Erythroblast (primary cell): ENCODE measurements around the gene MMAB.
A peak's percentile ranks its signal among the peaks of the same experiment; 100 is the strongest.
"Not testable (repeated sequence)": the region's sequence is repeated elsewhere in the genome, so short reads cannot be mapped to it uniquely, and the experiment has no call there.

Experiments
- DNase-seq, 2 experiments: peaks; one replicate each; lab custom pipeline; 2025; lab: John Stamatoyannopoulos, UW
- GATA1 ChIP-seq: IDR thresholded peaks from 2 replicates; pipeline ENCODE4 v1.6.1; 2011; ENCODE audit warnings: low read depth, mild to moderate bottlenecking, control low read depth, low read length, moderate library complexity
- POLR2A ChIP-seq: IDR thresholded peaks from 2 replicates; pipeline ENCODE4 v1.6.1; 2011; ENCODE audit warnings: mild to moderate bottlenecking, low read length

MMAB gene

GRCh38 chr12:109608793-109609192, 35.5 kb upstream of the MMAB start:
- TF ChIP-seq GATA1 (no peak), POLR2A (no peak)
- no peak for DNase-seq

- DNase-seq: no peak
- no peak for TF ChIP-seq POLR2A
- no peak for TF ChIP-seq GATA1
These were observed 35.0 kb upstream of the MMAB start for GRCh38 chr12:109608270-109608669.

GRCh38 chr12:109607618-109608017, 34.3 kb upstream of the MMAB start:
- TF ChIP-seq POLR2A (no peak), GATA1 (no peak)
- DNase-seq: no peak

- no peak for TF ChIP-seq POLR2A
- peak; percentile 26 to 63 for DNase-seq
These were observed 33.2 kb upstream of the MMAB start for GRCh38 chr12:109606320-109607028.

GRCh38 chr12:109605599-109606228, 32.4 kb upstream of the MMAB start:
- TF ChIP-seq POLR2A (no peak), GATA1 (no peak)

GRCh38 chr12:109605016-109605415, 31.7 kb upstream of the MMAB start:
- DNase-seq: peak in 1 of 2 experiments; percentile 9
- no peak for TF ChIP-seq POLR2A

More at GRCh38 chr12:109605599-109606228, 32.4 kb upstream of the MMAB start:
- no peak for DNase-seq

- no peak for DNase-seq
- TF ChIP-seq POLR2A: no peak
- TF ChIP-seq GATA1: no peak
These were observed 30.9 kb upstream of the MMAB start for GRCh38 chr12:109604132-109604585.

- DNase-seq: not testable (repeated sequence)
These were observed 28.8 kb upstream of the MMAB start for GRCh38 chr12:109602132-109602531.

GRCh38 chr12:109601557-109601956, 28.3 kb upstream of the MMAB start:
- TF ChIP-seq GATA1 (no peak), POLR2A (no peak)
- DNase-seq: no peak

- no peak for DNase-seq
- TF ChIP-seq POLR2A (no peak), GATA1 (no peak)
These were observed 27.7 kb upstream of the MMAB start for GRCh38 chr12:109600995-109601394.

- no peak for TF ChIP-seq POLR2A
- no peak for TF ChIP-seq GATA1
These were observed 27.2 kb upstream of the MMAB start for GRCh38 chr12:109600481-109600880.

GRCh38 chr12:109599087-109599486, 25.8 kb upstream of the MMAB start:
- no peak for DNase-seq
- no peak for TF ChIP-seq POLR2A
- TF ChIP-seq GATA1: no peak

More at GRCh38 chr12:109600481-109600880, 27.2 kb upstream of the MMAB start:
- DNase-seq: no peak

- no peak for DNase-seq
- TF ChIP-seq GATA1: no peak
- no peak for TF ChIP-seq POLR2A
These were observed 25.1 kb upstream of the MMAB start for GRCh38 chr12:109598428-109598854.

- TF ChIP-seq POLR2A (no peak), GATA1 (no peak)
- DNase-seq: peak; percentile 73 to 84
These were observed 24.6 kb upstream of the MMAB start for GRCh38 chr12:109597795-109598427.
